Prostate gland (tissue), 2 donors: Measurements from ENCODE around the gene CLDN22.

ENCODE experiments used
- POLR2A ChIP-seq: fragments of 450-650 bp; IDR thresholded peaks from one replicate; pipeline ENCODE4 v1.6.1; 2016; ENCODE audit warnings: antibody characterized with exemption, mild to moderate bottlenecking
- POLR2AphosphoS5 ChIP-seq: sonication (generic); formaldehyde crosslinking; IDR thresholded peaks from one replicate; pipeline ENCODE4 v1.6.1; 2017; ENCODE audit warnings: antibody characterized with exemption
- TF ChIP-seq, protein P1 (sequence below), 4 experiments: fragments of 200-600 bp in 2 of 4; fragments of 450-650 bp in 2 of 4; sonication (generic) in 2 of 4; IDR thresholded peaks; 1 replicate in 3 of 4; 2 replicates in 1 of 4; pipeline ENCODE4 v1.5.1; 2016 to 2019; ENCODE audit warnings: antibody characterized with exemption in 4 of 4, mild to moderate bottlenecking in 2 of 4, moderate library complexity in 2 of 4

DNA sequence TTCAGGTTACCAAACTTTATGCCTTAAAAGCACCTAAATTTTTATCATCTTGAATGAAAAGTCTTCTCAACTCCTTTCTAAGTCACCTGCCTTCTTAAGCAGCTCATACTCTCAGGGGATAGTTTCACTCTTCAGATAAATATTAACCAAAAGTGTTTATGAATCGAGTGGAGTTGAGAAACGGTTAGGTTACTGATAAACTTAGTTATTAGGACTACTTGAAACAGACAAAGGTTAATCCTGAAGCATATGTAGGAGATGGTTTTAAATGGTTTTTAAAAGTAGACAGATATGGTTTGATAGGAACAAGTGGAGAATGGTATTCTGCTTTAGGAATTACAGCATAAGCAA is 32.8 kb downstream of the CLDN22 start:
- TF ChIP-seq, protein P1, sequence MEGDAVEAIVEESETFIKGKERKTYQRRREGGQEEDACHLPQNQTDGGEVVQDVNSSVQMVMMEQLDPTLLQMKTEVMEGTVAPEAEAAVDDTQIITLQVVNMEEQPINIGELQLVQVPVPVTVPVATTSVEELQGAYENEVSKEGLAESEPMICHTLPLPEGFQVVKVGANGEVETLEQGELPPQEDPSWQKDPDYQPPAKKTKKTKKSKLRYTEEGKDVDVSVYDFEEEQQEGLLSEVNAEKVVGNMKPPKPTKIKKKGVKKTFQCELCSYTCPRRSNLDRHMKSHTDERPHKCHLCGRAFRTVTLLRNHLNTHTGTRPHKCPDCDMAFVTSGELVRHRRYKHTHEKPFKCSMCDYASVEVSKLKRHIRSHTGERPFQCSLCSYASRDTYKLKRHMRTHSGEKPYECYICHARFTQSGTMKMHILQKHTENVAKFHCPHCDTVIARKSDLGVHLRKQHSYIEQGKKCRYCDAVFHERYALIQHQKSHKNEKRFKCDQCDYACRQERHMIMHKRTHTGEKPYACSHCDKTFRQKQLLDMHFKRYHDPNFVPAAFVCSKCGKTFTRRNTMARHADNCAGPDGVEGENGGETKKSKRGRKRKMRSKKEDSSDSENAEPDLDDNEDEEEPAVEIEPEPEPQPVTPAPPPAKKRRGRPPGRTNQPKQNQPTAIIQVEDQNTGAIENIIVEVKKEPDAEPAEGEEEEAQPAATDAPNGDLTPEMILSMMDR (IDR thresholded peaks at IDR 0.05) = no peak
- TF ChIP-seq POLR2A (no peak), POLR2AphosphoS5 (no peak)
